Mammary epithelial cell (primary cell): Measurements from ENCODE around the gene MZT2A.
"Not testable (repeated sequence)": the region's sequence is repeated elsewhere in the genome, so short reads cannot be mapped to it uniquely, and the experiment has no call there.

Source experiments
- CTCF ChIP-seq, 2 donors: IDR thresholded peaks in 1 of 2; conservative IDR thresholded peaks in 1 of 2; 2 replicates each; pipeline ENCODE4 v1.5.1; 2011 to 2012; ENCODE audit warnings: inconsistent platforms in 2 of 2, low read length in 2 of 2, mild to moderate bottlenecking in 2 of 2, control low read depth in 1 of 2, low read depth in 1 of 2; ENCODE audit not compliant: insufficient read depth in 1 of 2; ENCODE audit errors: extremely low read depth in 1 of 2
- EZH2 ChIP-seq: IDR thresholded peaks from 2 replicates; pipeline ENCODE4 v1.6.1; 2012; ENCODE audit warnings: low read length, inconsistent platforms, borderline replicate concordance

- not testable (repeated sequence) for TF ChIP-seq CTCF (conservative IDR thresholded peaks at IDR 0.05 in 1 of 2, IDR thresholded peaks at IDR 0.05 in 1 of 2; ENCODE audit: extremely low read depth in 1 of 2, insufficient read depth in 1 of 2, low read depth in 1 of 2, low read length in 2 of 2); EZH2
These were observed 40.8 kb upstream of the MZT2A start for GRCh38 chr2:131532723-131533608.
